Endothelial cell of umbilical vein (primary cell): Measurements from ENCODE around the gene CIPC. TPM values are rescaled to one million over a fixed set of nuclear protein-coding genes. Genes with fewer than 3 reads are reported as not detected.

Experiments used
- BruUV-seq: library from RNA; stranded (reverse); fragments of 400-500 nt; replicated peaks from 2 replicates; lab custom pipeline; 2021; lab: Mats Ljungman, UMichigan
- CTCF ChIA-PET: fragments of 300-600, 350-600 bp; sonication (Branson Sonifier 250); formaldehyde crosslinking; loops from one replicate; lab custom pipeline; 2021; ENCODE audit warnings: antibody characterized with exemption, inconsistent platforms; lab: Charles Lee
- POLR2A ChIA-PET: fragments of 300-600, 350-600 bp; sonication (Branson Sonifier 250); formaldehyde crosslinking; loops from one replicate; lab custom pipeline; 2021; ENCODE audit warnings: antibody characterized with exemption, inconsistent platforms; lab: Charles Lee
- DNase-seq: peaks from one replicate; pipeline ENCODE4 v3.0.0-alpha.2; 2011; ENCODE audit warnings: low read depth, low spot score
- FAIRE-seq: peaks from 2 replicates; lab custom pipeline; 2011; peaks lifted over from hg19 to GRCh38; lab: Jason Lieb, UNC
- H2AFZ ChIP-seq: 2 replicates; pipeline ENCODE4 v1.6.0; 2012; ENCODE audit warnings: low read depth, low read length, control low read depth, inconsistent platforms
- H3K27ac ChIP-seq: 2 replicates; pipeline ENCODE4 v1.5.1; 2011; ENCODE audit warnings: low read depth, mild to moderate bottlenecking, control low read depth, low read length, moderate library complexity; ENCODE audit not compliant: insufficient read depth
- H3K27me3 ChIP-seq, 2 experiments: 2 replicates each; pipeline versions ENCODE4 v1.6.0 to v1.6.1; 2011; ENCODE audit warnings: low read length in 2 of 2, mixed read lengths in 1 of 2; ENCODE audit not compliant: control insufficient read depth in 2 of 2, insufficient read depth in 2 of 2
- H3K36me3 ChIP-seq, 2 experiments: 2 replicates in 1 of 2; 3 replicates in 1 of 2; pipeline ENCODE4 v1.5.1; 2011; ENCODE audit warnings: low read length in 2 of 2, mild to moderate bottlenecking in 1 of 2, moderate library complexity in 1 of 2; ENCODE audit not compliant: control insufficient read depth in 2 of 2, insufficient read depth in 2 of 2; ENCODE audit errors: extremely low read depth in 1 of 2
- H3K4me1 ChIP-seq: 3 replicates; pipeline ENCODE4 v1.5.1; 2011; ENCODE audit warnings: mild to moderate bottlenecking, low read length; ENCODE audit not compliant: control insufficient read depth, insufficient read depth; ENCODE audit errors: extremely low read depth
- H3K4me2 ChIP-seq: 2 replicates; pipeline ENCODE4 v1.6.1; 2011; ENCODE audit warnings: low read length, control low read depth, mixed read lengths; ENCODE audit not compliant: insufficient read depth
- H3K4me3 ChIP-seq, 3 experiments: fragments of 200-600 bp in 1 of 3; sonication (generic), shearing (Covaris generic) in 1 of 3; replicated peaks in 1 of 3; 2 replicates each; pipeline ENCODE4 v1.5.1; 2011 to 2016; ENCODE audit warnings: control low read depth in 3 of 3, low read length in 3 of 3, mild to moderate bottlenecking in 2 of 3, inconsistent platforms in 1 of 3, low read depth in 1 of 3, moderate library complexity in 1 of 3; ENCODE audit not compliant: insufficient read depth in 1 of 3
- H3K79me2 ChIP-seq: 2 replicates; pipeline ENCODE4 v1.6.0; 2012; ENCODE audit warnings: low read length, inconsistent platforms; ENCODE audit not compliant: control insufficient read depth, insufficient read depth
- H3K9ac ChIP-seq: replicated peaks from 2 replicates; pipeline ENCODE3; 2011; ENCODE audit warnings: low read length, control low read depth; ENCODE audit not compliant: insufficient read depth; ENCODE audit errors: extremely low read depth
- H3K9me1 ChIP-seq: replicated peaks from 3 replicates; pipeline ENCODE4 v1.6.0; 2011; ENCODE audit warnings: mild to moderate bottlenecking, low read length; ENCODE audit not compliant: control insufficient read depth, insufficient read depth; ENCODE audit errors: extremely low read depth
- H3K9me3 ChIP-seq: replicated peaks from 2 replicates; pipeline ENCODE4 v1.5.1; 2012; ENCODE audit warnings: low read length, inconsistent platforms; ENCODE audit not compliant: control insufficient read depth, insufficient read depth
- H4K20me1 ChIP-seq: replicated peaks from 2 replicates; pipeline ENCODE3; 2011; ENCODE audit warnings: mild to moderate bottlenecking, low read length; ENCODE audit not compliant: control insufficient read depth, insufficient read depth; ENCODE audit errors: extremely low read depth
- EZH2 ChIP-seq: IDR thresholded peaks from 2 replicates; pipeline ENCODE4 v1.6.1; 2012; ENCODE audit warnings: borderline replicate concordance, low read depth, mild to moderate bottlenecking, moderate library complexity, low read length, inconsistent platforms; ENCODE audit not compliant: severe bottlenecking
- FOS ChIP-seq: IDR thresholded peaks from 2 replicates; pipeline ENCODE4 v1.6.1; 2011; ENCODE audit warnings: mild to moderate bottlenecking, low read length, moderate library complexity, borderline replicate concordance; ENCODE audit not compliant: insufficient read depth
- GATA2 ChIP-seq: IDR thresholded peaks from 2 replicates; pipeline ENCODE4 v1.7.0; 2011; ENCODE audit warnings: low read depth, mild to moderate bottlenecking, moderate library complexity, mixed read lengths, low read length; ENCODE audit not compliant: insufficient read length, insufficient read depth
- JUN ChIP-seq: IDR thresholded peaks from 2 replicates; pipeline ENCODE4 v1.6.1; 2011; ENCODE audit warnings: borderline replicate concordance, low read depth; ENCODE audit not compliant: insufficient read length, insufficient read depth
- MYC ChIP-seq: IDR thresholded peaks from one replicate; pipeline ENCODE4 v1.6.1; 2011; ENCODE audit warnings: mild to moderate bottlenecking, low read depth, low read length
- POLR2A ChIP-seq: IDR thresholded peaks from 2 replicates; pipeline ENCODE4 v1.6.1; 2012; ENCODE audit warnings: low read depth, mild to moderate bottlenecking, control low read depth, low read length
- POLR2AphosphoS5 ChIP-seq: IDR thresholded peaks from 2 replicates; pipeline ENCODE4 v1.6.1; 2012; ENCODE audit warnings: low read depth, mild to moderate bottlenecking, control low read depth, low read length, moderate library complexity; ENCODE audit not compliant: insufficient read depth
- dilution Hi-C: fragments of 300-500 bp; cut with MboI; formaldehyde crosslinking; loops from one replicate; pipeline ENCODE4 v1.15.0; 2019; ENCODE audit warnings: low sequenced_read_pairs; ENCODE audit not compliant: extremely low pct_ligation_motif_present
- intact Hi-C: fragments of 100-400 bp; cut with micrococcal nuclease; formaldehyde crosslinking; loops from one replicate; pipeline ENCODE4 v1.10.0; 2022
- polyA plus RNA-seq, 4 experiments: library from polyadenylated mRNA; depleted of rRNA in 3 of 4; stranded (reverse) in 3 of 4; unstranded in 1 of 4; fragments of >200 nt; gene quantifications; 2 replicates each; pipeline versions ENCODE4 v1.2.1 to v1.2.3, GENCODE V29; 2011 to 2012; ENCODE audit warnings: missing spikeins in 1 of 4
- total RNA-seq: library from RNA; stranded (reverse); gene quantifications from 2 replicates; pipeline ENCODE4 v1.2.3, GENCODE V29; 2021
- TF ChIP-seq, protein P1 (sequence below), 2 donors: IDR thresholded peaks; 1 replicate in 1 of 2; 2 replicates in 1 of 2; pipeline ENCODE4 v1.5.1; 2011; ENCODE audit warnings: low read length in 2 of 2, mild to moderate bottlenecking in 2 of 2, moderate library complexity in 2 of 2, control low read depth in 1 of 2, inconsistent platforms in 1 of 2, low read depth in 1 of 2; ENCODE audit not compliant: insufficient read depth in 1 of 2; ENCODE audit errors: extremely low read depth in 1 of 2
- TF ChIP-seq, protein P2 (sequence below): IDR thresholded peaks from 2 replicates; pipeline ENCODE4 v1.6.1; 2011; ENCODE audit not compliant: insufficient read depth, insufficient read length

CIPC gene
- total and polyA plus RNA-seq, 2 donors (not counting 3 experiments of a cell fraction or from before 2014, with no cell fraction given) = 8.8 to 17.4 TPM

DNA sequence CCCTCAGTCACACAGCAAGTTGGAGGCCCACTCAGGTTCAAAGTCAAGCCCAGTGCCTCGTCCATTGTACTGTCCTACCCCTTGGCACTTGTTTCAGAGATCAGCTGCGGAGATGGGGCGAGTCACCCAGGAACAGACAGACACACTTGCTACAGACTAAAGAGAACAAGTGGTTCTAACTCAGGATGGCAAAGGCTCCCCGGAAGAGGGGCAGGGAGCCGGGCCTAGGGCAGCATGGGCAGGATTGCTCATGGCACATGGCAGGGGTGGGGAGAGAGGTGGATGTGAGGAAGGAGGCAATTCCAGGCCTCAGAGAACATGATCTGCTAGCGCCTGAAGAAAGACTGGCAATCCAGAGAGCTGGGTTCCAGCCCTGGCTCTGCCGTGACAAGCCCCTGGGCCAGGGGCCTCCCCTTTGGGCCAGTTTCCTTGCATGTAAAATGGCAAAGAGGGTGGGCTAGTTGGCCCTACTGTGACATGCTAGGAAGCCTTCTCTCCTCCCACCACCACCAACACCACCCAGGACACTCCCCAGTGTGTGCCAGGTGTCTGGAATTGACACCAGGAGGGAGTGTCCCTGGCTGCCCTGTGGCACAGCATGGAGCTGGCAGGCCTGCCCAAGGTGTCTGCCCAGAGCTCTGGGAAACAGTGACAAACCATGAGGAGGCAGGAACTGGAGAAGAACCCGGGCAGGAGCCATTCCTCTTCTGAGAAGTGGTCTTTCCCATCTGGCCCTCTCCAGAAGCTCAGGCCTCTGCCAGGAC is 45.6 kb upstream of the CIPC start:
- Histone ChIP-seq H3K4me3 (no peak overlapping the region), H3K4me1 (peaks cover 11% of the 10 kb centered on the region), H3K9me3 (no peaks in the 10 kb centered on the region), H3K4me2 (no peak overlapping the region), H3K27me3 (no peaks in the 10 kb centered on the region), H3K27ac (peak overlapping the region; percentile 6), H3K9me1 (no peaks in the 10 kb centered on the region), H3K36me3 (no peaks in the 10 kb centered on the region), H4K20me1 (no peaks in the 10 kb centered on the region), H2AFZ (no peak overlapping the region), H3K9ac (no peak overlapping the region), H3K79me2 (no peaks in the 10 kb centered on the region)
- CTCF ChIA-PET = interaction anchor here (0.5 to 4.8 kb wide), 15 partner anchors 8 to 176 kb away, joined by 3 to 67 read pairs (median 7); partner anchors contain the start of gene IRF2BPL
- dilution Hi-C loops = no loop called here
- no peak for DNase-seq
- BruUV-seq = no TSS peak
- FAIRE-seq = no peak
- TF ChIP-seq MYC (no peak), POLR2A (no peak), POLR2AphosphoS5 (no peak), FOS (no peak), JUN (no peak), EZH2 (no peak), GATA2 (no peak)
- TF ChIP-seq, protein P1, sequence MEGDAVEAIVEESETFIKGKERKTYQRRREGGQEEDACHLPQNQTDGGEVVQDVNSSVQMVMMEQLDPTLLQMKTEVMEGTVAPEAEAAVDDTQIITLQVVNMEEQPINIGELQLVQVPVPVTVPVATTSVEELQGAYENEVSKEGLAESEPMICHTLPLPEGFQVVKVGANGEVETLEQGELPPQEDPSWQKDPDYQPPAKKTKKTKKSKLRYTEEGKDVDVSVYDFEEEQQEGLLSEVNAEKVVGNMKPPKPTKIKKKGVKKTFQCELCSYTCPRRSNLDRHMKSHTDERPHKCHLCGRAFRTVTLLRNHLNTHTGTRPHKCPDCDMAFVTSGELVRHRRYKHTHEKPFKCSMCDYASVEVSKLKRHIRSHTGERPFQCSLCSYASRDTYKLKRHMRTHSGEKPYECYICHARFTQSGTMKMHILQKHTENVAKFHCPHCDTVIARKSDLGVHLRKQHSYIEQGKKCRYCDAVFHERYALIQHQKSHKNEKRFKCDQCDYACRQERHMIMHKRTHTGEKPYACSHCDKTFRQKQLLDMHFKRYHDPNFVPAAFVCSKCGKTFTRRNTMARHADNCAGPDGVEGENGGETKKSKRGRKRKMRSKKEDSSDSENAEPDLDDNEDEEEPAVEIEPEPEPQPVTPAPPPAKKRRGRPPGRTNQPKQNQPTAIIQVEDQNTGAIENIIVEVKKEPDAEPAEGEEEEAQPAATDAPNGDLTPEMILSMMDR (IDR thresholded peaks at IDR 0.05; ENCODE audit: extremely low read depth in 1 of 2, insufficient read depth in 1 of 2, low read depth in 1 of 2, low read length in 2 of 2) = no peak
- TF ChIP-seq, protein P2, sequence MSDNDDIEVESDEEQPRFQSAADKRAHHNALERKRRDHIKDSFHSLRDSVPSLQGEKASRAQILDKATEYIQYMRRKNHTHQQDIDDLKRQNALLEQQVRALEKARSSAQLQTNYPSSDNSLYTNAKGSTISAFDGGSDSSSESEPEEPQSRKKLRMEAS = no peak
- POLR2A ChIA-PET = no interaction called here
- intact Hi-C loops = loop anchor here (1.0 to 10.0 kb wide), 5 partner anchors 29 to 338 kb away; no protein-coding TSS in a partner anchor
